SK-N-SH treated with all-trans-retinoic acid at 6 μM for 48 hours (cell line): ENCODE results near the gene SCAF1.

ENCODE experiments used
- ATAC-seq: fragments of 200-7000 bp; cut with Tn5 transposase; 3 replicates; pipeline ENCODE4 v1.9.1; 2020; ENCODE audit warnings: mild to moderate bottlenecking, moderate library complexity
- ARNTL ChIP-seq: fragments of 450-650 bp; formaldehyde crosslinking; IDR thresholded peaks from 2 replicates; pipeline ENCODE4 v1.5.0; 2020; ENCODE audit warnings: low read depth, mild to moderate bottlenecking, moderate library complexity, borderline replicate concordance
- BACH2 ChIP-seq: fragments of 250-450 bp; sonication (Bioruptor Pico); IDR thresholded peaks from 2 replicates; pipeline ENCODE4 v1.9.0; 2021; ENCODE audit warnings: mild to moderate bottlenecking, borderline replicate concordance
- CSDC2 ChIP-seq: fragments of 250-450 bp; sonication (Bioruptor Pico); IDR thresholded peaks from 2 replicates; pipeline ENCODE4 v1.5.0; 2020; ENCODE audit warnings: mild to moderate bottlenecking, moderate library complexity
- ESRRG ChIP-seq: fragments of 250-450 bp; sonication (Bioruptor Pico); IDR thresholded peaks from 2 replicates; pipeline ENCODE4 v1.6.1; 2021; ENCODE audit warnings: mild to moderate bottlenecking
- GLIS3 ChIP-seq: fragments of 250-450 bp; sonication (Bioruptor Pico); IDR thresholded peaks from 2 replicates; pipeline ENCODE4 v1.5.0; 2020; ENCODE audit warnings: mild to moderate bottlenecking, moderate library complexity
- ISL1 ChIP-seq: fragments of 250-450 bp; sonication (Bioruptor Pico); IDR thresholded peaks from 2 replicates; pipeline ENCODE4 v2.1.2; 2022; ENCODE audit warnings: mild to moderate bottlenecking, moderate library complexity
- OSR1 ChIP-seq: fragments of 250-450 bp; sonication (Bioruptor Pico); IDR thresholded peaks from 2 replicates; pipeline ENCODE4 v1.8.0; 2022; ENCODE audit warnings: moderate library complexity, mild to moderate bottlenecking, inconsistent platforms
- SNAI2 ChIP-seq: fragments of 250-450 bp; sonication (Bioruptor Pico); IDR thresholded peaks from 2 replicates; pipeline ENCODE4 v1.5.0; 2020; ENCODE audit warnings: mild to moderate bottlenecking, moderate library complexity
- TOX ChIP-seq: fragments of 250-450 bp; sonication (Bioruptor Pico); IDR thresholded peaks from 2 replicates; pipeline ENCODE4 v1.8.0; 2021; ENCODE audit warnings: mild to moderate bottlenecking, moderate library complexity, borderline replicate concordance
- ZC3H10 ChIP-seq: fragments of 250-450 bp; sonication (Bioruptor Pico); IDR thresholded peaks from 2 replicates; pipeline ENCODE4 v1.5.1; 2021; ENCODE audit warnings: mild to moderate bottlenecking, moderate library complexity
- ZFP3 ChIP-seq: fragments of 250-450 bp; sonication (Bioruptor Pico); IDR thresholded peaks from 2 replicates; pipeline ENCODE4 v1.5.0; 2020; ENCODE audit warnings: mild to moderate bottlenecking, moderate library complexity
- ZFP30 ChIP-seq: fragments of 450-650 bp; formaldehyde crosslinking; IDR thresholded peaks from 2 replicates; pipeline ENCODE4 v1.5.0; 2022; ENCODE audit warnings: mild to moderate bottlenecking, moderate library complexity
- ZNF565 ChIP-seq: fragments of 450-650 bp; formaldehyde crosslinking; conservative IDR thresholded peaks from 2 replicates; pipeline ENCODE4 v1.5.0; 2020; ENCODE audit warnings: low read depth, mild to moderate bottlenecking, moderate library complexity
- ZNF70 ChIP-seq: fragments of 450-650 bp; formaldehyde crosslinking; IDR thresholded peaks from 2 replicates; pipeline ENCODE4 v1.5.0; 2020; ENCODE audit warnings: mild to moderate bottlenecking, moderate library complexity
- ZNF8 ChIP-seq: fragments of 450-650 bp; formaldehyde crosslinking; IDR thresholded peaks from 2 replicates; pipeline ENCODE4 v1.5.0; 2020; ENCODE audit warnings: mild to moderate bottlenecking, moderate library complexity
- TF ChIP-seq, protein P1 (sequence below): fragments of 250-450 bp; sonication (Bioruptor Pico); IDR thresholded peaks from 2 replicates; pipeline ENCODE4 v1.5.1; 2020; ENCODE audit warnings: low read depth, mild to moderate bottlenecking, moderate library complexity
- TF ChIP-seq, protein P2 (sequence below): fragments of 250-450 bp; sonication (Bioruptor Pico); IDR thresholded peaks from 2 replicates; pipeline ENCODE4 v1.5.1; 2021; ENCODE audit warnings: mild to moderate bottlenecking, moderate library complexity
- TF ChIP-seq, protein P3 (sequence below): fragments of 250-450 bp; sonication (Bioruptor Pico); IDR thresholded peaks from 2 replicates; pipeline ENCODE4 v1.8.0; 2020; ENCODE audit warnings: mild to moderate bottlenecking, moderate library complexity, borderline replicate concordance
- TF ChIP-seq, protein P4 (sequence below): fragments of 250-450 bp; sonication (Bioruptor Pico); IDR thresholded peaks from 2 replicates; pipeline ENCODE4 v1.8.0; 2021; ENCODE audit warnings: low read depth, mild to moderate bottlenecking, moderate library complexity, borderline replicate concordance

Gene SCAF1

DNA sequence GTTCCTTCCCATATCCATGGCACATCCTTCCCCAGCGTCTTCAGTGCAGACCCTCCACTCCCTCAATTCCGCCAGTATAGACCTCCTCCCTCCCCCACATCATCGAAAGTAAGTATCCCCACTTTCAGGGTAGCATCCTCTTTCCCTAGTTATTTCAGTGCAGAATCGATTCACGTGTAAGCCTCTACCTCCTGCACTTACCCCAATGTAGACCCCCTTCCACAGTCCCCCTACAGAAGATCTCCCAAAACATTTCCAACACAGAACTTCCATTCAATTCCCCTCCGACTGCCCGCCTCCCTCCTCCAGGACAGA is 23.0 kb downstream of the SCAF1 start:
- ATAC-seq = no peak; the same call in 2 of the 3 replicates
- TF ChIP-seq ZC3H10 (no peak), OSR1 (CRISPR knock-in tag) (no peak), ZNF70 (CRISPR knock-in tag) (no peak), ZNF8 (CRISPR knock-in tag) (no peak), CSDC2 (no peak), BACH2 (CRISPR knock-in tag) (no peak), ESRRG (CRISPR knock-in tag) (no peak), ZNF565 (no peak), ARNTL (CRISPR knock-in tag) (no peak)
- TF ChIP-seq, protein P1, sequence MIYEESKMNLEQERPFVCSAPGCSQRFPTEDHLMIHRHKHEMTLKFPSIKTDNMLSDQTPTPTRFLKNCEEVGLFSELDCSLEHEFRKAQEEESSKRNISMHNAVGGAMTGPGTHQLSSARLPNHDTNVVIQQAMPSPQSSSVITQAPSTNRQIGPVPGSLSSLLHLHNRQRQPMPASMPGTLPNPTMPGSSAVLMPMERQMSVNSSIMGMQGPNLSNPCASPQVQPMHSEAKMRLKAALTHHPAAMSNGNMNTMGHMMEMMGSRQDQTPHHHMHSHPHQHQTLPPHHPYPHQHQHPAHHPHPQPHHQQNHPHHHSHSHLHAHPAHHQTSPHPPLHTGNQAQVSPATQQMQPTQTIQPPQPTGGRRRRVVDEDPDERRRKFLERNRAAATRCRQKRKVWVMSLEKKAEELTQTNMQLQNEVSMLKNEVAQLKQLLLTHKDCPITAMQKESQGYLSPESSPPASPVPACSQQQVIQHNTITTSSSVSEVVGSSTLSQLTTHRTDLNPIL (CRISPR knock-in tag) = no peak
- TF ChIP-seq, protein P2, sequence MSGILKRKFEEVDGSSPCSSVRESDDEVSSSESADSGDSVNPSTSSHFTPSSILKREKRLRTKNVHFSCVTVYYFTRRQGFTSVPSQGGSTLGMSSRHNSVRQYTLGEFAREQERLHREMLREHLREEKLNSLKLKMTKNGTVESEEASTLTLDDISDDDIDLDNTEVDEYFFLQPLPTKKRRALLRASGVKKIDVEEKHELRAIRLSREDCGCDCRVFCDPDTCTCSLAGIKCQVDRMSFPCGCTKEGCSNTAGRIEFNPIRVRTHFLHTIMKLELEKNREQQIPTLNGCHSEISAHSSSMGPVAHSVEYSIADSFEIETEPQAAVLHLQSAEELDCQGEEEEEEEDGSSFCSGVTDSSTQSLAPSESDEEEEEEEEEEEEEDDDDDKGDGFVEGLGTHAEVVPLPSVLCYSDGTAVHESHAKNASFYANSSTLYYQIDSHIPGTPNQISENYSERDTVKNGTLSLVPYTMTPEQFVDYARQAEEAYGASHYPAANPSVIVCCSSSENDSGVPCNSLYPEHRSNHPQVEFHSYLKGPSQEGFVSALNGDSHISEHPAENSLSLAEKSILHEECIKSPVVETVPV (CRISPR knock-in tag) = no peak
- TF ChIP-seq, protein P3, sequence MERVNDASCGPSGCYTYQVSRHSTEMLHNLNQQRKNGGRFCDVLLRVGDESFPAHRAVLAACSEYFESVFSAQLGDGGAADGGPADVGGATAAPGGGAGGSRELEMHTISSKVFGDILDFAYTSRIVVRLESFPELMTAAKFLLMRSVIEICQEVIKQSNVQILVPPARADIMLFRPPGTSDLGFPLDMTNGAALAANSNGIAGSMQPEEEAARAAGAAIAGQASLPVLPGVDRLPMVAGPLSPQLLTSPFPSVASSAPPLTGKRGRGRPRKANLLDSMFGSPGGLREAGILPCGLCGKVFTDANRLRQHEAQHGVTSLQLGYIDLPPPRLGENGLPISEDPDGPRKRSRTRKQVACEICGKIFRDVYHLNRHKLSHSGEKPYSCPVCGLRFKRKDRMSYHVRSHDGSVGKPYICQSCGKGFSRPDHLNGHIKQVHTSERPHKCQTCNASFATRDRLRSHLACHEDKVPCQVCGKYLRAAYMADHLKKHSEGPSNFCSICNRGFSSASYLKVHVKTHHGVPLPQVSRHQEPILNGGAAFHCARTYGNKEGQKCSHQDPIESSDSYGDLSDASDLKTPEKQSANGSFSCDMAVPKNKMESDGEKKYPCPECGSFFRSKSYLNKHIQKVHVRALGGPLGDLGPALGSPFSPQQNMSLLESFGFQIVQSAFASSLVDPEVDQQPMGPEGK (CRISPR knock-in tag) = no peak

DNA sequence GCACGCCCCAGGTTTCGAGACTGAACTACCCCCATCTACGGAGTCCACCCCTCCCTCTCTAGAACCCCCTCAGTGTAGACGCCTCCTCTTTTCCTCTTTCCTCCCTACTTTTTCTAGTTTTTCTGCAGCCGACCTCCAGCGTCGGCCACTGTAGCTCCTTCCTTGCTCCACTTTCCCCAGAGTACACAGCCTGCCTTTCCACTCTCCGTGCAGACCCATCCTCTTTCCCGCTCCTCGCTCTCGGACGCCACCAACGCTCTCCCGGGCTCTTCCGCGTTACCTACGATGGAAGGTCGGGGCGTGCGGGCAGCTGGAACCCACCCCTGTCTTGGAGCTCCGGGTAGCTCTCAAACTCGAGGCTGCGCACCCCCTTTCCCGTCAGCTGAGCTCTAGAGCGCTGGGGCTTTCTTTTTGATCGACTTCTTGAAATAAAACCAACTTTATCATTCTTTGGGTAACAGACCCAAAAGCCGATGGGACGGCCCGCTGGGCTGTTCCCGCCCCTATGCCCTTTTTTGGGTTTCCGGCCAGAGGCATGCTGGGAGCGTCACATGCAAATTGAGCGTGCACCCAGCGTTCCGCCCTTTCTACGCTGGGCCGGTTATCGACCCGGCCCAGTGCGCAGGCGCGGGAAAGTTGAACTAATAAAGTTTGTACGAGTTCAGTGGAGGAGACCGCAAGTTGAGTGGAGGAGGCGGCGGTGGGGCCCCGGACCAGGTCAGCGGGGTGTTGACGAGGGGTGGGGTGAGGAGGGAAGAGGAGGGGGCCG is 23.5 kb downstream of the SCAF1 start, which contains the start of the genes BCL2L12 and IRF3:
Gene BCL2L12 (plus strand): TSS at position 583 of the 769 bp plus-strand sequence. CDS start 760 bp downstream, outside the sequence.
Gene IRF3 (minus strand): TSS at position 507 of the 769 bp plus-strand sequence. CDS start 1,019 bp downstream, outside the sequence.
- no peak for TF ChIP-seq ZC3H10
- TF ChIP-seq, protein P3 (CRISPR knock-in tag) = 0 out of 2 replicates have a peak, but pooled peaks have one; percentile 15
- TF ChIP-seq, all 23 proteins: peak for 1
- peak; percentile 88 for ATAC-seq

DNA sequence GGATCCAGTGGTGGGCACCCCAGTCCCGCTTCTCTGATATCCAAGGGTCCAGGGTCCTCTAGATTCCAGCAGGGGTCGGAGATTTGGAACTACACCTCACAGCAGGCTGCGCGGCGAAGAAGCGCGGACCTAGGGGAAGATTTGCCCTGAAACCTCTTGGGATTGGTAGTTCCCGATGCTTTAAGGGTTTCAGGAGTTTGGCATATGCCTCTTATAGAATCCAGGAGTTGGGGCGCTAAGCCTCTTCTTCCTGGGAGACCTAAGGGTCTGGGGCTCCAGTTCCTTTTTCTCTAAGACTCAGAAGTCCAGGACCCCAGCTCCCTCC is 24.1 kb downstream of the SCAF1 start:
- TF ChIP-seq OSR1 (CRISPR knock-in tag) (no peak), SNAI2 (CRISPR knock-in tag) (no peak), TOX (no peak), ZNF565 (no peak), ZFP30 (no peak)
- TF ChIP-seq, protein P4, sequence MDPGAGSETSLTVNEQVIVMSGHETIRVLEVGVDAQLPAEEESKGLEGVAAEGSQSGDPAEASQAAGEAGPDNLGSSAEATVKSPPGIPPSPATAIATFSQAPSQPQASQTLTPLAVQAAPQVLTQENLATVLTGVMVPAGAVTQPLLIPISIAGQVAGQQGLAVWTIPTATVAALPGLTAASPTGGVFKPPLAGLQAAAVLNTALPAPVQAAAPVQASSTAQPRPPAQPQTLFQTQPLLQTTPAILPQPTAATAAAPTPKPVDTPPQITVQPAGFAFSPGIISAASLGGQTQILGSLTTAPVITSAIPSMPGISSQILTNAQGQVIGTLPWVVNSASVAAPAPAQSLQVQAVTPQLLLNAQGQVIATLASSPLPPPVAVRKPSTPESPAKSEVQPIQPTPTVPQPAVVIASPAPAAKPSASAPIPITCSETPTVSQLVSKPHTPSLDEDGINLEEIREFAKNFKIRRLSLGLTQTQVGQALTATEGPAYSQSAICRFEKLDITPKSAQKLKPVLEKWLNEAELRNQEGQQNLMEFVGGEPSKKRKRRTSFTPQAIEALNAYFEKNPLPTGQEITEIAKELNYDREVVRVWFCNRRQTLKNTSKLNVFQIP (CRISPR knock-in tag) = no peak
- TF ChIP-seq, protein P1 (CRISPR knock-in tag) = no peak
- peak; percentile 36 for ATAC-seq

DNA sequence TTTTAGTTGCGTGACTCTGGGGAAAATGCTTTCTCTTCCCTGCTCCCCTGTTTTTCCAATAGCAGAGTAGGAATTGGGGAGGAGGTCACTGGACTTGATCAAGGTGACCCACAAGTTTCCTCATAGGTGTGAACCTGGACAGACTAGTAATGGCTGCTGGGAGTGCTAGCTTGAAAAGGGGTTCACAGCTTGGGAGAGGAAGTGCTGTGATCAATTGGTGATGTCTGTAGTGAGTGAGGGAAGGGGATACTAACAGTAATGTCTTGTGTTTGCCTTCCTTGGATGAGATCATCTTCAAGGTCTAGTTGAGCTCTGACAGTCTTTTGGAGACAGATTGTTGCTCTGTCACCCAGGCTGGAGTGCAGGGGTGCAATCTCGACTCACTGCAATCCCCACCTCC is 25.5 kb downstream of the SCAF1 start:
- ATAC-seq = no peak
- TF ChIP-seq, protein P3 (CRISPR knock-in tag) = no peak
- no peak for TF ChIP-seq ARNTL (CRISPR knock-in tag)
- no peak for TF ChIP-seq CSDC2
- no peak for TF ChIP-seq ZFP30
- no peak for TF ChIP-seq ZNF70 (CRISPR knock-in tag)
- TF ChIP-seq ZNF565 = no peak
- no peak for TF ChIP-seq GLIS3 (CRISPR knock-in tag)
- no peak for TF ChIP-seq BACH2 (CRISPR knock-in tag)
- no peak for TF ChIP-seq ISL1 (CRISPR knock-in tag)
- TF ChIP-seq ZFP3 (CRISPR knock-in tag) = no peak
- TF ChIP-seq, protein P2 (CRISPR knock-in tag) = no peak
- no peak for TF ChIP-seq ESRRG (CRISPR knock-in tag)
- no peak for TF ChIP-seq SNAI2 (CRISPR knock-in tag)
- TF ChIP-seq, protein P1 (CRISPR knock-in tag) = no peak
- no peak for TF ChIP-seq OSR1 (CRISPR knock-in tag)
